ENCODE data around the gene JTB. TPM values are rescaled to one million over a fixed set of nuclear protein-coding genes. Genes with fewer than 3 reads are reported as not detected.

JTB gene
- total RNA-seq, 1 donor from 2014 or later = 87.2 TPM

DNA sequence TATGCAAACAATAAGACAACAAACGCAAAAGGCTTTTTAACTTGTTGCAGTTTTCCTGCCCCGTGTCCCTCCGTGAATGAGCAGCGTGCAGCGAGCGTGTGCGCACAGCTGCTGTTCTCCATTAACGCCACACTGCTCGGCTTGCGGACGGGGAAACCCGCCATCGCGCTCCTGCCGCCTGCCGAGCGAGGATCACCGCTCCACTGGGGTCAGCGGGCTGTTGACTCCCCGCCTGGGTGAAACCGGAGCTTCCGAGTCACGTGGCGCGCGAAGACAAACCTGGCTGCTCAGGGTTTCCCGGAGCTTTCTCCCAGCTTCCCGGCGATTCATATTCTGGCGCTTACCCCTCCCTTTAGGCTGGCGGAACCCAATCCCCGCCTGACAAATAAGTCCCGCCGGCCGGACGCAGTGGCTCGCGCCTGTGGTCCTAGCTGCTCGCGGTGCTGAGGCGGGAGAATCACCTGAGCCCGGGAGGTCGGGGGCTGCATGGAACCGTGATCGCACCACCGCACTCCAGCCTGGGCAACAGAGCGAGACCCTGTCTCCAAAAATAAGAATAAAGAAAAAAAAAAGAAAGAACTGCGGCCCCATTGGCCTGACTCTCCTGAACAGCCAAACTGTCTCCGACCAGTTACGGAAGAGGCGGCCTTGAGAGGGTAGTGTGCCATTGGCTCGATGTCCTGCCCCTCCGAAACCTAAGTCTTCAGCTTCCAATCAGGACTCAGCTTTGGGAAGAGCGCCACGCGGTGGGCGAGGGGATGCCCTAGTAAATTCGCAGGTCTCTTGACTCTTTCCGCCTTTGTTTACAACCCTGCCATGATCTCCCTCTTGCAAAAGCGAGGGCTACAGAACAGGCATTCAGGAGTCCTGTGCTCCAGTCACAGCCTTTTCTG lies 10.1 kb downstream of the JTB start, which contains the start of gene CREB3L4:
Gene CREB3L4, plus strand, starts transcription at position 796 of the 893 bp plus-strand sequence. CDS start 624 bp downstream, outside the sequence.
- Histone ChIP-seq H3K9ac (ENCODE audit: low read depth in 1 of 3, low read length in 3 of 3) (peak within 1 kb of the TSS; percentile 80 to 94 (median 92)), H3K27ac (ENCODE audit: low read depth, low read length) (peak within 1 kb of the TSS; percentile 90), H3K27me3 (ENCODE audit: control insufficient read depth in 3 of 3, insufficient read depth in 3 of 3, low read length in 3 of 3) (no peaks in the 10 kb centered on the region), H3K9me3 (ENCODE audit: control insufficient read depth in 3 of 3, low read length in 3 of 3) (no peaks in the 10 kb centered on the region), H3K4me1 (ENCODE audit: control insufficient read depth in 3 of 3, insufficient read depth in 3 of 3, low read length in 3 of 3) (peaks cover 32 to 46% (median 37%) of the 10 kb centered on the region in 3 donors), H3K4me3 (ENCODE audit: low read length in 3 of 3) (peak within 1 kb of the TSS; percentile 70 to 93 (median 83)), H3K36me3 (ENCODE audit: control insufficient read depth in 3 of 3, insufficient read depth in 3 of 3, low read length in 3 of 3) (peaks cover 0 to 4% (median 2%) of the 10 kb centered on the region in 3 donors)

DNA sequence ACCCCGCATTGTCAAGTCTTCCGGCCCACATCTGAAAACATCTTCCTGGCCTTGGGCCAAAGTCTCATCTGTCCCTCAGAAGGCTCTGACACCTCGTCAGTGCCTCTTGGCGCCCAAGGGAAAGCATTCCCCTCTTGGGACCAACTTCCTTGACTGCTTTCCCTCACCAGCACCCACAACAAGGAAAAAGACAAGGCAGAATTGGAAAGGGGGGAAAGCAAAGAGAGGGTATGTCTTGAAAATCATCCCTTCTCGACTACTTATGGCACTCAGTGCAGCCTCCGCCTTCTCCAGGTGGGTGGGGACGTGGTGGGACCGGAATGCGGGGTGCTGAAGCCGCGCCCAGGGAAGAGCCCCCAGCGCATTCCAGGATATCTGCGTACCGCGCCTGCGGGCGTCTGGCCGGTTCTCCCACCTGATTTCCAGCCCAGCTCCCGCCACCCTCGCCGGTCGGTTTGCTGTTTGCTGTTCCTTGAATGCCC lies 13.6 kb downstream of the JTB start:
- peaks cover 65 to 76% (median 69%) of the 10 kb centered on the region in 3 donors for H3K4me1 ChIP-seq (ENCODE audit: control insufficient read depth in 3 of 3, insufficient read depth in 3 of 3, low read length in 3 of 3)
- H3K9ac ChIP-seq (ENCODE audit: low read depth in 1 of 3, low read length in 3 of 3) = peak overlapping the region; percentile 85 to 92 (median 91)
- H3K36me3 ChIP-seq (ENCODE audit: control insufficient read depth in 3 of 3, insufficient read depth in 3 of 3, low read length in 3 of 3) = peaks cover 12 to 19% (median 18%) of the 10 kb centered on the region in 3 donors
- peak overlapping the region; percentile 79 to 94 (median 93) for H3K4me3 ChIP-seq (ENCODE audit: low read length in 3 of 3)
- H3K9me3 ChIP-seq (ENCODE audit: control insufficient read depth in 3 of 3, low read length in 3 of 3) = no peaks in the 10 kb centered on the region
- H3K27ac ChIP-seq (ENCODE audit: low read depth, low read length) = peak overlapping the region; percentile 94
- no peaks in the 10 kb centered on the region for H3K27me3 ChIP-seq (ENCODE audit: control insufficient read depth in 3 of 3, insufficient read depth in 3 of 3, low read length in 3 of 3)

DNA sequence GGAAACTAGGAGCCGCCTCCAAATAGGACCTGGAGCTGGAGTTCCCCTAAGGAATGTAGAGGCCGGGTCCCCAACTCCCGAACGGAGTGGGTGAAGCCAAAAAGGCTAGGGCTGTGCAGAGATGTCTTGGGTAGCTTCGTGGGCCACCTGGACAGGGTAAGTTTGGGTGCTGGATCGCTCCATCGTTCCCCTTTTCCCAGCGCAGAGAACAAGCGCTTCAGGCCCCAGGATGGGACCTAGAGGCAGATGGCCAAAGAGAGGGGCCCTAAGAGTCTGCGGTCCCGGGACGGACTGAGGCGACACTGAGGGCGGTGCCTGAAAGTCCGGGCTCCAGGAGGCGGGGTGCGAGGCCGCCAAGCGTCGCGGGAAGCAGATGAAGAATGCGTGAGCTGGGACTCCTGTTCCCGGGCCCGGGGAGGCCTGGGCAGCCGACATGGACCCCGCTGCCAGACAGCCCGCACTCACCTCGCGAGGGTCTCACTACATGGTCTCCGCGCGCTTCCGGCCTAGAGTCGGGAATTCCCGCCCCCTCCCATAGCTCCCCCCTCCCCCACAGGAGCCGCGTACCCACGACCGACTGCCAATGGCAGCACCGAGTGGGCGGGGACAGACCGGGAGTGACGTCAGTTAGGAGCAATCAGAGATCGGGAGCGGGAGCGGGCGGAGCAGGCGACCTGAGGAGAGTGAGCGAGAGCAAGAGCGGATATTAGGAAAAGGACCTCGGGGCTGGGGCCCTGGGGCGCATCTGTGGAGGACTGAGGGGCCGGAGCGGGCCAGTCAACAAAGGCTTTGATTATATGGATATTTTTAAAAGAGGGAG lies 14.2 kb downstream of the JTB start, which contains the start of gene SLC39A1:
Gene SLC39A1, minus strand, starts transcription at position 508 of the 820 bp plus-strand sequence. CDS start 822 bp downstream, outside the sequence.
- H3K4me1 ChIP-seq (ENCODE audit: control insufficient read depth in 3 of 3, insufficient read depth in 3 of 3, low read length in 3 of 3) = peaks cover 61 to 73% (median 65%) of the 10 kb centered on the region in 3 donors
- peak within 1 kb of the TSS; percentile 79 to 94 (median 93) for H3K4me3 ChIP-seq (ENCODE audit: low read length in 3 of 3)
- H3K9ac ChIP-seq (ENCODE audit: low read depth in 1 of 3, low read length in 3 of 3) = peak within 1 kb of the TSS; percentile 85 to 92 (median 91)
- peak within 1 kb of the TSS; percentile 94 for H3K27ac ChIP-seq (ENCODE audit: low read depth, low read length)
- no peaks in the 10 kb centered on the region for H3K9me3 ChIP-seq (ENCODE audit: control insufficient read depth in 3 of 3, low read length in 3 of 3)
- H3K36me3 ChIP-seq (ENCODE audit: control insufficient read depth in 3 of 3, insufficient read depth in 3 of 3, low read length in 3 of 3) = peaks cover 12 to 19% (median 18%) of the 10 kb centered on the region in 3 donors
- H3K27me3 ChIP-seq (ENCODE audit: control insufficient read depth in 3 of 3, insufficient read depth in 3 of 3, low read length in 3 of 3) = no peaks in the 10 kb centered on the region

DNA sequence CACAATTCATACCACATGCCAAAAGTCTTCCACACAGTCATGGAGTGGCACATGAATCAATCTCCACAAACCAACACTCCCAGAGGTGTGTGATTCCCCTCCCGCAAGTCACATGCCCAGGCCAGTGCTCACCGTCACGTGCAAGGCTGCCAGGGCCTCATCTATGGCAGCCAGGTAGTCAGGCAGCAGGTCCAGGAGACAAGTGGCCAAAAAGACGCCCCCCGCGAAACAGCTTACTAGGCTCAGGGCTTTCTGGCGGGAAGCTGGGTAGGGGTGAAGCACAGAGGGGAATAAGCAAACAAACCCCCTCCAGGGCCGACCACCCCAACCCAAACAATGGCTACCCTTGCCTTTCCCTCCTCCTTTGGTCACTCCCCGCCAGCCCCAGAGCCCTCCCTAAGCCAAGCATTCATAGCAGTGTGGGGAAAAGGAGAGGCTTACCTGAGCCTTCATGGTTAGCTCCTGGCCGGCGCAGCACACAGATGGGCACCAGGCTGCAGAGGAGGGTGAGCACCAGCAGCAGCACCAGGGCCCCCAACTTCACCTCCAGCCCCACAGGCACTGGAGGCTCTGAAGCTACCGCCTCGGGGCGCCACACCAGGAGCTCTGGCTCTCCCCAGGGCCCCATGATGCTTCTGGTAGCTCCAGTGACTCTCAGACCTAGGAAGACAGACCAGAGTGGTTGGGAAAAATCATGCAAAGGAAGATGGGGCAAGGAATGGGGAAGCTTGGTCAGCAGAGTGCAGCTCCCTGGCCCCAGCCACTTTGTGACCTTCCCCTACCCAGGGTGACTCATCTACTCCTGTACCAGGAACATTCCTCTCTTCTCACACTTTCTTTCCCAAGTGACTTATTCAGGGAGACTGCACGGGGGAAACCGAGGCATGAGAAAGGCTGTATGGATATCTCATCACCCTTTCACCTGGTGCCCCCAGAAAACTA lies 15.1 kb downstream of the JTB start:
- H3K27me3 ChIP-seq (ENCODE audit: control insufficient read depth in 3 of 3, insufficient read depth in 3 of 3, low read length in 3 of 3) = no peaks in the 10 kb centered on the region
- H3K36me3 ChIP-seq (ENCODE audit: control insufficient read depth in 3 of 3, insufficient read depth in 3 of 3, low read length in 3 of 3) = peaks cover 12 to 19% (median 18%) of the 10 kb centered on the region in 3 donors
- H3K9me3 ChIP-seq (ENCODE audit: control insufficient read depth in 3 of 3, low read length in 3 of 3) = no peaks in the 10 kb centered on the region
- peak overlapping the region; percentile 94 for H3K27ac ChIP-seq (ENCODE audit: low read depth, low read length)
- H3K4me1 ChIP-seq (ENCODE audit: control insufficient read depth in 3 of 3, insufficient read depth in 3 of 3, low read length in 3 of 3) = peaks cover 62 to 74% (median 65%) of the 10 kb centered on the region in 3 donors
- peak overlapping the region; percentile 79 to 94 (median 88) for H3K4me3 ChIP-seq (ENCODE audit: low read length in 3 of 3)
- H3K9ac ChIP-seq (ENCODE audit: low read depth in 1 of 3, low read length in 3 of 3) = peak overlapping the region; percentile 85 to 92 (median 89)

DNA sequence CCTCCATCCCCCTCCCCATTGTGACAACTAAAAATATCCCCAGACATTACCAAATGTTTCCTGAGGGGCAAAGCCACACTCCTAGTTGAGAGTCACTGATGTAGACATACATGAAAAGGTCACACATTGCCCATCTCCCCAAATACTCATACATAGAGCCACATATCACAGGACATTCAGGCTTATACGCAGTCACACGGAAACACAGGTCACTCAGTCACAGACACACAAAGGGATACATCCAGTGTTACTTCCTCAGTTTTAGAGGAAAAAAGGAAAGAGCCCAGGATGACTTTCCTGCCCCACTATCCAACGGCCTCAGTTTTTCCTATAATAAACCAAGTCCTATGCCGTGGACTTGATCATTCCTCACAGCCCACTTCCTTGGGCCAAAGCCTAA lies 16.1 kb downstream of the JTB start:
- peaks cover 12 to 19% (median 18%) of the 10 kb centered on the region in 3 donors for H3K36me3 ChIP-seq (ENCODE audit: control insufficient read depth in 3 of 3, insufficient read depth in 3 of 3, low read length in 3 of 3)
- H3K27me3 ChIP-seq (ENCODE audit: control insufficient read depth in 3 of 3, insufficient read depth in 3 of 3, low read length in 3 of 3) = no peaks in the 10 kb centered on the region
- H3K27ac ChIP-seq (ENCODE audit: low read depth, low read length) = peak overlapping the region; percentile 94
- H3K4me1 ChIP-seq (ENCODE audit: control insufficient read depth in 3 of 3, insufficient read depth in 3 of 3, low read length in 3 of 3) = peaks cover 65 to 76% (median 69%) of the 10 kb centered on the region in 3 donors
- H3K4me3 ChIP-seq (ENCODE audit: low read length in 3 of 3) = peak overlapping the region in 2 of 3 donors; percentile 1 to 79
- no peaks in the 10 kb centered on the region for H3K9me3 ChIP-seq (ENCODE audit: control insufficient read depth in 3 of 3, low read length in 3 of 3)
- H3K9ac ChIP-seq (ENCODE audit: low read depth in 1 of 3, low read length in 3 of 3) = peak overlapping the region in 2 of 3 donors; percentile 85 to 89

DNA sequence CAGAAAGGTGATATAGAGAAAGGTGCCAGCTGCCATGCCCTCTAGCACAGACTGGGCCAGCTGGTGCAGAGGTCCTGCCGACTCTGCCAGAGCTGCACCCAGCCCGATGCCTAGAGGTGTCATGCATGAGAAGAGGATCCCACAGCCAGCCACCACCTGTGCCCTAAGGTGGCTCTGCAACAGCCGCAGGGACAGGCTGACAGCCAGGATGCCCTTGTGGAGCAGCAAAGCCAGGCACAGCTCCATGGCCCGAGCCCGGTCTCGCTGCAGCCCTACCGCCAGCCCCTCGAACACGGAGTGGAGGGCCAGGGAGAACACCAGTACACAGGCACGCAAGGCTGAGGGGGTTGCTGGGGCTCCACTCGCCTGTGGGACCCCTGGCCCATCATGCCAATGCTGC lies 17.3 kb downstream of the JTB start:
- H3K4me1 ChIP-seq (ENCODE audit: control insufficient read depth in 3 of 3, insufficient read depth in 3 of 3, low read length in 3 of 3) = peaks cover 73 to 78% (median 74%) of the 10 kb centered on the region in 3 donors
- H3K4me3 ChIP-seq (ENCODE audit: low read length in 3 of 3) = peak overlapping the region in 1 of 3 donors; percentile 13
- H3K27me3 ChIP-seq (ENCODE audit: control insufficient read depth in 3 of 3, insufficient read depth in 3 of 3, low read length in 3 of 3) = no peaks in the 10 kb centered on the region
- peak overlapping the region in 2 of 3 donors; percentile 1 to 71 for H3K9ac ChIP-seq (ENCODE audit: low read depth in 1 of 3, low read length in 3 of 3)
- H3K27ac ChIP-seq (ENCODE audit: low read depth, low read length) = peak overlapping the region; percentile 80
- H3K36me3 ChIP-seq (ENCODE audit: control insufficient read depth in 3 of 3, insufficient read depth in 3 of 3, low read length in 3 of 3) = peaks cover 12 to 19% (median 18%) of the 10 kb centered on the region in 3 donors
- no peaks in the 10 kb centered on the region for H3K9me3 ChIP-seq (ENCODE audit: control insufficient read depth in 3 of 3, low read length in 3 of 3)

DNA sequence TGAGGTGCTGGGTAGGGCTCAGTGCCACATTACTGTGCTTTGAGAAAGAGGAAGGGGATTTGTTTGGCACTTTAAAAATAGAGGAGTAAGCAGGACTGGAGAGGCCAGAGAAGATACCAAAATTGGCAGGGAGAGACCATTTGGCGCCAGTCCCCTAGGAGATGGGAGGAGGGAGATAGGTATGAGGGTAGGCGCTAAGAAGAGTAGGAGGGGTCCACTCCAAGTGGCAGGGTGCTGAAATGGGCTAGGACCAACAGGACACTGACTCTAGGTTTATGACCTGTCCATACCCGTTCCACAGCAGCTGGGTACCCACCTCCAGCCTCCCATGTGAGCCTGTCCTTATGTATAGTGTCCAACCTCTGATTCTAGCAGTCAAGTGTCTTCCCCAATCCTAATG lies 18.0 kb downstream of the JTB start:
- peak overlapping the region in 1 of 3 donors; percentile 13 for H3K4me3 ChIP-seq (ENCODE audit: low read length in 3 of 3)
- peak overlapping the region in 1 of 3 donors; percentile 71 for H3K9ac ChIP-seq (ENCODE audit: low read depth in 1 of 3, low read length in 3 of 3)

DNA sequence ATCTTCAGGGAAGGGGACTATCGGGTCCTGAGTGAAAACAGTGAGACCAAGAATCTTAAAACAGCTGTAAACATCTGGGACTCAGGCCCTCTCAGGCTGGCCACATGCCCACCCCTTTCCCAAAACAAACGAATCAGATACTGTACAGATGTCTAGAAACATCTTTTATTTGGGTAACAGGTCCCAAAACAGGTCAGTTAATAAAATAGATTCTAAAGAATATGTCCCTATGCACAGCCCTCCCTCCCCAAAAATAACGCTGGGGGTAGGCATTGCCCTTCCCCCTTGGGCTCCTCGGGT lies 18.6 kb downstream of the JTB start:
- Histone ChIP-seq H3K27me3 (ENCODE audit: control insufficient read depth in 3 of 3, insufficient read depth in 3 of 3, low read length in 3 of 3) (no peaks in the 10 kb centered on the region), H3K36me3 (ENCODE audit: control insufficient read depth in 3 of 3, insufficient read depth in 3 of 3, low read length in 3 of 3) (peaks cover 16 to 24% (median 18%) of the 10 kb centered on the region in 3 donors), H3K27ac (ENCODE audit: low read depth, low read length) (peak overlapping the region; percentile 80), H3K9ac (ENCODE audit: low read depth in 1 of 3, low read length in 3 of 3) (peak overlapping the region in 1 of 3 donors; percentile 59), H3K4me3 (ENCODE audit: low read length in 3 of 3) (peak overlapping the region; percentile 50 to 66 (median 61)), H3K9me3 (ENCODE audit: control insufficient read depth in 3 of 3, low read length in 3 of 3) (no peaks in the 10 kb centered on the region), H3K4me1 (ENCODE audit: control insufficient read depth in 3 of 3, insufficient read depth in 3 of 3, low read length in 3 of 3) (peaks cover 70 to 86% (median 81%) of the 10 kb centered on the region in 3 donors)

More for the DNA sequence above, 18.0 kb downstream of the JTB start:
- no peaks in the 10 kb centered on the region for H3K27me3 ChIP-seq (ENCODE audit: control insufficient read depth in 3 of 3, insufficient read depth in 3 of 3, low read length in 3 of 3)
- peak overlapping the region; percentile 80 for H3K27ac ChIP-seq (ENCODE audit: low read depth, low read length)
- peaks cover 73 to 85% (median 81%) of the 10 kb centered on the region in 3 donors for H3K4me1 ChIP-seq (ENCODE audit: control insufficient read depth in 3 of 3, insufficient read depth in 3 of 3, low read length in 3 of 3)
- no peaks in the 10 kb centered on the region for H3K9me3 ChIP-seq (ENCODE audit: control insufficient read depth in 3 of 3, low read length in 3 of 3)
- H3K36me3 ChIP-seq (ENCODE audit: control insufficient read depth in 3 of 3, insufficient read depth in 3 of 3, low read length in 3 of 3) = peaks cover 16 to 23% (median 18%) of the 10 kb centered on the region in 3 donors
